Neutrophil (primary cell): ENCODE measurements around the gene DNAJC15.

Experiments used
- H3K27ac ChIP-seq: fragments of 200-600 bp; sonication (generic); 2 replicates; pipeline ENCODE4 v1.5.1; 2016; ENCODE audit warnings: mild to moderate bottlenecking, moderate library complexity
- H3K27me3 ChIP-seq: fragments of 200-600 bp; sonication (generic); 2 replicates; pipeline ENCODE4 v1.6.0; 2016; ENCODE audit warnings: mild to moderate bottlenecking
- H3K36me3 ChIP-seq: fragments of 200-600 bp; sonication (generic); 2 replicates; pipeline ENCODE4 v1.5.1; 2017
- H3K4me1 ChIP-seq, 2 experiments: fragments of 200-600 bp in 1 of 2; sonication (generic) in 1 of 2; 1 replicate in 1 of 2; 2 replicates in 1 of 2; pipeline versions ENCODE4 v1.5.1 to v1.6.1; 2013 to 2016; ENCODE audit warnings: low read depth in 1 of 2, low read length in 1 of 2, mild to moderate bottlenecking in 1 of 2, moderate library complexity in 1 of 2; ENCODE audit not compliant: control insufficient read depth in 1 of 2, insufficient read depth in 1 of 2
- H3K4me3 ChIP-seq, 2 experiments: fragments of 200-600 bp in 1 of 2; sonication (generic) in 1 of 2; 1 replicate in 1 of 2; 2 replicates in 1 of 2; pipeline ENCODE4 v1.5.1; 2013 to 2016; ENCODE audit warnings: low read depth in 1 of 2, low read length in 1 of 2, mild to moderate bottlenecking in 1 of 2, moderate library complexity in 1 of 2
- H3K9me3 ChIP-seq: fragments of 200-600 bp; sonication (generic); 2 replicates; pipeline ENCODE4 v1.5.1; 2016
- CTCF ChIP-seq: fragments of 200-600 bp; sonication (generic); IDR thresholded peaks from 2 replicates; pipeline ENCODE4 v1.5.1; 2016; ENCODE audit warnings: antibody characterized with exemption

Gene DNAJC15

GRCh38 chr13:43026262-43026661, 2.9 kb downstream of the DNAJC15 start:
- no peaks in the 10 kb centered on the region for H3K9me3 ChIP-seq
- no peak overlapping the region for H3K27ac ChIP-seq
- H3K27me3 ChIP-seq, result peaks cover 10% of the 10 kb centered on the region
- H3K36me3 ChIP-seq, result no peaks in the 10 kb centered on the region
- no peak for TF ChIP-seq CTCF
- H3K4me3 ChIP-seq, result no peak overlapping the region
- peaks cover 5 to 14% of the 10 kb centered on the region in 2 experiments for H3K4me1 ChIP-seq

- no peak for TF ChIP-seq CTCF
- Histone ChIP-seq H3K27ac (no peak overlapping the region), H3K4me1 (peaks cover 0 to 5% of the 10 kb centered on the region in 2 experiments), H3K9me3 (no peaks in the 10 kb centered on the region), H3K36me3 (no peaks in the 10 kb centered on the region), H3K27me3 (no peaks in the 10 kb centered on the region), H3K4me3 (no peak overlapping the region)
These were observed 7.2 kb downstream of the DNAJC15 start for GRCh38 chr13:43030548-43030947.

- TF ChIP-seq CTCF, result no peak
- H3K27me3 ChIP-seq, result no peaks in the 10 kb centered on the region
- no peaks in the 10 kb centered on the region for H3K9me3 ChIP-seq
- no peaks in the 10 kb centered on the region for H3K36me3 ChIP-seq
- H3K4me3 ChIP-seq, result no peak overlapping the region
- H3K4me1 ChIP-seq, result peaks cover 0 to 5% of the 10 kb centered on the region in 2 experiments
- H3K27ac ChIP-seq, result no peak overlapping the region
These were observed 8.5 kb downstream of the DNAJC15 start for GRCh38 chr13:43031881-43032280.

- Histone ChIP-seq H3K9me3 (no peaks in the 10 kb centered on the region), H3K27me3 (no peaks in the 10 kb centered on the region), H3K4me1 (peaks cover 0 to 5% of the 10 kb centered on the region in 2 experiments), H3K27ac (no peak overlapping the region), H3K4me3 (no peak overlapping the region), H3K36me3 (no peaks in the 10 kb centered on the region)
- TF ChIP-seq CTCF, result no peak
These were observed 9.7 kb downstream of the DNAJC15 start for GRCh38 chr13:43033038-43033437.

GRCh38 chr13:43036351-43037250, 13.2 kb downstream of the DNAJC15 start:
- H3K27me3 ChIP-seq, result no peaks in the 10 kb centered on the region
- H3K9me3 ChIP-seq, result no peaks in the 10 kb centered on the region
- TF ChIP-seq CTCF, result no peak
- no peak overlapping the region for H3K27ac ChIP-seq
- peaks cover 0 to 5% of the 10 kb centered on the region in 2 experiments for H3K4me1 ChIP-seq
- no peak overlapping the region for H3K4me3 ChIP-seq
- no peaks in the 10 kb centered on the region for H3K36me3 ChIP-seq
